Cardiac muscle cell (in vitro differentiated cells and primary cell): ENCODE results near the gene SPO11. TPM values are rescaled to one million over a fixed set of nuclear protein-coding genes. Genes with fewer than 3 reads are reported as not detected.

Source experiments
- DNase-seq, 2 donors: peaks; one replicate each; pipeline versions ENCODE4 v3.0.0 to v3.0.0-alpha.2; 2010 to 2017; ENCODE audit warnings: low read depth in 1 of 2, low spot score in 1 of 2
- H3K27ac ChIP-seq: fragments of 200-600 bp; sonication (generic); 2 replicates; pipeline ENCODE4 v1.5.1; 2016
- H3K27me3 ChIP-seq: fragments of 200-600 bp; sonication (generic); 2 replicates; pipeline ENCODE4 v1.6.0; 2016; ENCODE audit warnings: control low read depth
- H3K36me3 ChIP-seq: fragments of 200-600 bp; sonication (generic); 2 replicates; pipeline ENCODE4 v1.5.1; 2016; ENCODE audit warnings: control low read depth
- H3K4me1 ChIP-seq: fragments of 200-600 bp; sonication (generic); 2 replicates; pipeline ENCODE4 v1.8.1; 2017; ENCODE audit warnings: low read depth, mild to moderate bottlenecking, mixed run types
- H3K4me3 ChIP-seq: fragments of 200-600 bp; sonication (generic); 2 replicates; pipeline ENCODE4 v1.5.1; 2016; ENCODE audit warnings: mild to moderate bottlenecking
- H3K9me3 ChIP-seq: fragments of 200-600 bp; sonication (generic); 2 replicates; pipeline ENCODE4 v1.5.1; 2017; ENCODE audit warnings: low read depth, mild to moderate bottlenecking, control low read depth
- CTCF ChIP-seq: IDR thresholded peaks from 2 replicates; pipeline ENCODE4 v1.5.1; 2012; ENCODE audit warnings: low read depth, mild to moderate bottlenecking, low read length
- polyA plus RNA-seq: library from polyadenylated mRNA; unstranded; fragments of >200 nt; fragmentation: Nextera tagmentation; extraction: Ambion mirVana; gene quantifications from 2 replicates; pipeline ENCODE4 v1.2.1, GENCODE V29; 2016
- total RNA-seq: library from RNA; depleted of rRNA; stranded (reverse); fragments of >200 nt; gene quantifications from 2 replicates; pipeline ENCODE4 v1.2.3, GENCODE V29; 2016

Gene SPO11
- total and polyA plus RNA-seq, 2 experiments from 2014 or later = not detected

DNA sequence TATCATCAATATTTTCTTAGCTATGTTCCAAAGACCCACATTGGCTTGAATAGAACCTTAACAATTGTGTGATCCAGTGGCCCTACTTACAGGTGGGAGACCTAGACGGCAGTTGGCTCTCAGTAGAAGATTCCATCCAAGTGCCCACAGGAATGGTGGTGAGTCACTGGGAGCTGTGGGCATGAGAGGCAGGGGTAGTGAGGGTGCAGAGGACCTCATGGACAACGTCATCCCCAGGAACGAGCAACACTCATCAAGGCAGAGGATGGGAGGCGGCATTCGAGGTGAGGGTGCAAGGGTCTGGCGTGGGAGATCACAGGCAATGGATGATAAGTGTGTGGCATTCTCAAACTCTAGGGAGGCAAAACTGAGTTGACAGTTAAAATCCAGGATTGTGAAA lies 17.5 kb upstream of the SPO11 start:
- Histone ChIP-seq H3K4me1 (no peaks in the 10 kb centered on the region), H3K9me3 (no peaks in the 10 kb centered on the region), H3K36me3 (no peaks in the 10 kb centered on the region), H3K27ac (no peak overlapping the region), H3K27me3 (no peaks in the 10 kb centered on the region), H3K4me3 (no peak overlapping the region)
- no peak for DNase-seq
- no peak for TF ChIP-seq CTCF

DNA sequence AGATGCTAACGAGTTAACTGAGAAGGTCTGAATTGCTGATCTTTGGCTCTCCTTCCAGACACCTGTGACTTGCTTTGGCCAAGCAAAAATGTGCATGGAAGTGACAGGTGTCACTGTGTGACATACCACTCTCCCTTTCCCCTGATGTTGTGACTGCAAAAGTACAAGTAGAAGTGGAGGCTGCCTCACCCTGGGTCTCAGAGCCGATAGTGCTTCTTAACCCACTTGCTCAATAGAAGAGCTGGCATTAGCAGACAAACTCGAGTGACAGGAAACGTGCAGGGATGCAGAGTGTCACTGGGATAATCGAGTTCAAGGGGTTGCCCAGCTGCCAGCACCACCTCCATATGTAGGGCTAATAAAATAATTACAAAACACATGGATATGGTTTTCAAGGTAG lies 16.4 kb upstream of the SPO11 start:
- Histone ChIP-seq H3K9me3 (no peaks in the 10 kb centered on the region), H3K27ac (no peak overlapping the region), H3K36me3 (no peaks in the 10 kb centered on the region), H3K27me3 (no peaks in the 10 kb centered on the region), H3K4me3 (no peak overlapping the region), H3K4me1 (no peaks in the 10 kb centered on the region)
- no peak for TF ChIP-seq CTCF
- no peak for DNase-seq

DNA sequence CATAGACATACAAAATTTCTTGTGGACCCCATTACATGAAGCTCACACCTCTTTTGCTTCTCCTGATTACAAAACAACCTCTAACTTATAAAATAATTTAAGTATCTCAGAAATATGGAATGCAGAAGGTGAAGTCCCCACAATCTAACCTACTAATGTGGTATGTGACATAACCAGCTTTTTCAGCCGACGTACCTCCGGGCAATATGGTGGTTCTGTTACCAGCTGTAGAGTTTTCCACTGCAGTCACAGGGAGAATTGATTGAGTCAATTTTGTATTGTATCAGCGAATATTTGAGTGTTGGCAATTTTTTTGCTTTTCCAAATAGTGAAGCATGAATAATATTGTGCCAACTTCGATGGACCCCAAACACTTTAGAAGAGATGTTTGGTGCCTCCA lies 15.7 kb upstream of the SPO11 start:
- TF ChIP-seq CTCF = no peak
- Histone ChIP-seq H3K4me3 (no peak overlapping the region), H3K4me1 (no peaks in the 10 kb centered on the region), H3K27me3 (no peaks in the 10 kb centered on the region), H3K36me3 (no peaks in the 10 kb centered on the region), H3K9me3 (no peaks in the 10 kb centered on the region), H3K27ac (no peak overlapping the region)
- no peak for DNase-seq

GRCh38 chr20:57315083-57315975 lies 14.3 kb upstream of the SPO11 start:
- no peak overlapping the region for H3K4me3 ChIP-seq
- H3K4me1 ChIP-seq = no peaks in the 10 kb centered on the region
- H3K27me3 ChIP-seq = no peaks in the 10 kb centered on the region
- no peak for DNase-seq
- H3K27ac ChIP-seq = no peak overlapping the region
- H3K9me3 ChIP-seq = no peaks in the 10 kb centered on the region
- H3K36me3 ChIP-seq = no peaks in the 10 kb centered on the region
- no peak for TF ChIP-seq CTCF

DNA sequence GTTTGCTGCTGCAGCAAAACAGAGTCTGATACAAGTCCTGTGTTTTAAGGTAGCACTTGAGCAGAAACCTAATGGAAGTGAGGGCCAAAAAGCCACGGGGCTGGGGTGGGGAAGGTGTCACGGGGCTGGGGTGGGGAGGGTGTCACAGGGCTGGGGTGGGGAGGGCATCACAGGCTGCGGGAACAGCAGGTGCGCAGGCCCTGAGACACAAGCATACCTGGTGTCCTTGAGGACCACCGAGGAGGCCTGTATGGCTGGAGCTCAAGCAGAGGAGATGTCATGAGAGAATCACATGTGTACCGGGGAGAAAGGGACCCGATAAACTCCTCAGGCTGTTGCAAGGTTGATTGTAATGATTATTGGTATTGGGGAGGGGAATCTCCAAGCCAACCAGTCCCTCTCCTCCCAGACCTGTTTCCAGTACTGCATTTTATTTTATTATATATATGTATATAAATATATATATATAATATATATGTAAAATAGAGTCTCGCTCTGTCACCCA lies 13.6 kb upstream of the SPO11 start:
- no peak for DNase-seq
- H3K4me1 ChIP-seq = no peaks in the 10 kb centered on the region
- no peak overlapping the region for H3K27ac ChIP-seq
- no peaks in the 10 kb centered on the region for H3K9me3 ChIP-seq
- TF ChIP-seq CTCF = no peak
- no peaks in the 10 kb centered on the region for H3K36me3 ChIP-seq
- H3K27me3 ChIP-seq = no peaks in the 10 kb centered on the region
- H3K4me3 ChIP-seq = no peak overlapping the region
